Measurements from ENCODE around the gene HOXD4.

HOXD4 gene

DNA sequence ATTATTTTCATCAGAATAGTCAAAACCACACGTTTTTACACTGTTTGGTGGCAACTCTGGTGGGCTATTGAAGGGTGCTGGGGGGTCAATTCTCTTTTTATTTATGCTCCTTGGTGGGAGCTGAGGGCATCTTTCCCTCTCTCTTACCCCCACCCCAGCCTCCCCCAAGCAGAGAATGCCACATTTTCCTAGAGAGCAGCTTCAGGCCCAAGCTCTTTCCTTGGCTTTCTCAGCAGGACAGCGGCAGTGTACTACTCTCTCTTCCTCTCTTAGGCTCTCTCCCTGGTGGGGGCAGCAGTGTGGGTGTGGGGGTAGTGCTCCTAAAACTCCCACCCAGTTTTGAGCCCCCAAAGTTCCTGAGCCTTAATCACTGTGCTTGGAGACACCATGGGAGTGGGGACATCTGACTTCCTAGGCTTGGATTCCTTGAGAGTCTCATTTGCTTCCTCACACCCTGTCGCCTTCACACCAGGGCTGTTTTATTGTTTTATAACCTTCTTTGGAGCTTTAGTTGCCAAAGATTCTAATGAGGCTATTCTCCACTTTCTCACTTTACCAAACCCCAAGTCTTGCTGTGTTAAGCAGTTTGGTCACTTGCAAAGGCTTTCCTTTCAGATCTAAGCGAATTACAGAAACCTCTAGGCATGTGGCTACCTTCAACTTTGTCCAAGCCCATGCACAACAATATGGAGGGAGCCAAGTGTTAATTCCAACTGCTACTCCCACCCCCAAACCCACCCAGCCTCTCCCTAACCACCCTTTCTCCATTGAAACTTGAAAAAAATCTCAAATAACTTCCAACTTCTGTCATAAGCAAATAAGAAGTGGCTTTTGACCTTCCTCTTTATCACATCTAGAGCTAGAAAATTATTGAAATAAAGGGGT, 6.0 kb upstream of the HOXD4 start:
- no peak for DNase-seq

DNA sequence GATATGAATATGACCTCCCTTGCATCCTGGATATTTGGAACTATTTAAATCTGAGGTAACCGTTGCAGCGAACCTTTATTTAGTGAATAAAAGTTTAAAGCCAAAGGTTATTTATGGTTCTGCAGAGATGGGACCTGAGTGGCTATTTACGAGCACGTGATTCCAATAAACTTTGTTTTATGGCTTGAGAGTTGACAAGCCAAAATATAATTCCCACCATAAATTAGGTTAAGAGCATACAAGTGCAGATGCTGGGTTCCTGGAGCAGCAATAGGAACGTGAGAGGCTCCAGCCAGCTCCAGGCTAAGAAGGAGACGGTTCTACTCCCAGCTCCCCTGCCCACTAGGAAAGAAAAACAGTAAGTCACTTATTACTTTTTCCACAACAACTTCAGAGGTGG, 5.2 kb upstream of the HOXD4 start:
- DNase-seq, result no peak

DNA sequence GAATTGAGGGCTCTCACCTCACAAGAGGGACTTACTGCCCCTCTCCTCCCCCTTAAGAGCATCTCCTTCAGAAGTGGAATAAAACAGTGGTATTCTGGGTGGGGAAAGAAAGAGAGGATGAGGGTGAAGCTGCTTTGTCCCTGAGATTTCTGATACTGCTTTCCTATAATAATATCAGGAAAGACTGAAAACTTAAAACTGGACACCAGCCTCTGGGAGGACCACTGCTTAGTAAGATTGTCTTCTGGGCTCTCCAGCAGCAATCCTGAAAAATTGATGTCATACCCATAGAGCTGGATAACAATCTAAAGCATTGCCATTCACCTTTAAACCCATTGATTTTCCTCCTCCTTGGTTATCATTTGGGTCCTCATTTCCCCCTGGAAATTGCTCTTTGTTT, 4.7 kb upstream of the HOXD4 start:
- DNase-seq, result no peak

DNA sequence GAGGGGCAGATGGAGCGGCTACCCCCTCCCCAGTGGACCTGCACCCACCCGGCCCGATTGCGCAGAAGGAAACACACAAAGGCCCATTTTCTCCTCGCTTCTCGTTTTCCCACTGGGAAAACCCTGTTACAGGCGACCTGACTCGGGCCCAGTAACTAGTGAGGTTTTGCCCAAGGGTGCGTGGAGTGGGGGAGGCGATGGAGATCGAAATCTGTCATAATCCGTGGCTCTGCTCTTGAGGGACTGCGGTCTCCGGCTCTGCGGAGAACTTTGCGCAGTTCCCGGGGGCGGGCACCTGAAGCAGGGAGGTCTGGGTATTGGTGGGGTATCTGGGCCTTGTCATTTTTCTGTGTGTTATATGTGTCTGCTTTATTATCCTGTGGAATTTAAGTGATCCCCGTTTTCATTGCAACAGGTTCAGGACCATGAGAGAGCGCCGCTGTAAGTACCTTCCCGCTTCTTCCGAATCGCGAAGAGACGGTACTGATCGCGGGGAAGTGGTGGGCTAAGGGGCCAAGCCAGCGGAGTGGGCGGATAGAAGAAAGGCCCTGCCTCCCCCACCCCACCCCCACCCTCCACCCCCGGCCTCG, 4.0 kb upstream of the HOXD4 start:
- DNase-seq, result no peak

DNA sequence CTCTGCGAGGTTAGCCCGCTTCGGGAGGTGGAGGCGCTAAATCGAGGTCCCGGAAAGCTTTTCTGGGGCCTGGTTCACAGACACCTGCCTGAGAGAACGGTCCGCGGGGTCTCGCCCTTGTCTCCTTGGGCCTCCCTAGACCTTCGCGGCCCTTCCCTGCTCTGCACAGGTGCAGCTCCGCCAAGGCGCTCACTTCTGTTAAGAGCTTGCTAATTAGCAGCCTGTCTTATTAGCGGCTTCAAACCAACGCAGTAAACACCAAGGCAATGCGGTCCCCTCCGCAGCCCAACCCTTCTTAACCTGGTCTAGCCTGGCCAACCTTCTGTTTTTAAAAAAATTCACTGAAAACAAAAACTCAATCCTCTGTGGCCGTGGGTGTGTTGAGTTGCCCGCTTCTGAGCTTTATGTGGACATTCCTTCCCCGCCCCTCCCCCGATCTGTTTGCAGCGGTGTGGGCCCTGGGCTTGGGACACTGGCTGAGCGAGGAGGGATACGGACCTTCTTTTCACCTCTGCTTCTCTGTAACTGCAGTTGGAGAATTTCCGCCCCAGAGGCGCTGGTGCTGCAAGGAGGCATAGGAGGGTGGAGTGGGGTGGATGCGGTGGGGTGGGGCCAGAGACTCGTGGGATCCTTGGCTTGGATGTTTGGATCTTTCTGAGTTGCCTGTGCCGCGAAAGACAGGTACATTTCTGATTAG, 3.4 kb upstream of the HOXD4 start:
- no peak for DNase-seq

DNA sequence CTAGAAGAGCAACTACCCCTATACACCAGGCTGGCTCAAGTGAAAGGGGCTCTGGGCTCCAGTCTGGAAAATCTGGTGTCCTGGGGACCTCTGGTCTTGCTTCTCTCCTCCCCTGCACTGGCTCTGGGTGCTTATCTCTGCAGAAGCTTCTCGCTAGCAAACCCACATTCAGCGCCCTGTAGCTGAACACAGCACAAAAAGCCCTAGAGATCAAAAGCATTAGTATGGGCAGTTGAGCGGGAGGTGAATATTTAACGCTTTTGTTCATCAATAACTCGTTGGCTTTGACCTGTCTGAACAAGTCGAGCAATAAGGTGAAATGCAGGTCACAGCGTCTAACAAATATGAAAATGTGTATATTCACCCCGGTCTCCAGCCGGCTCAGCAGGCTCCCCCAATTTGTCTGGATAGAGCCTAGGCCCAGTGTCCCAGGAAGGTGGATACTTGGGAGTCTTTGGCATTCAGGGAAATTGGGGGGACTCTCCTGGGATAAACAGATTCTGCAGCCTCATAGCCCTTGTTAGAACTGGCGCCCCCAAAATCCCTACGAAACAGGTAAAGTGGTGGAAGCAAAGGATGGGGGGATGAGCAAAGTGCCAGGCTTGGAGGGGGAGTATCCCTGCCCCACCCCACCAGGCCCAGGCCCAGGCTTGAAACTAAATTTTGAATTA, 2.5 kb upstream of the HOXD4 start:
- DNase-seq, result no peak

DNA sequence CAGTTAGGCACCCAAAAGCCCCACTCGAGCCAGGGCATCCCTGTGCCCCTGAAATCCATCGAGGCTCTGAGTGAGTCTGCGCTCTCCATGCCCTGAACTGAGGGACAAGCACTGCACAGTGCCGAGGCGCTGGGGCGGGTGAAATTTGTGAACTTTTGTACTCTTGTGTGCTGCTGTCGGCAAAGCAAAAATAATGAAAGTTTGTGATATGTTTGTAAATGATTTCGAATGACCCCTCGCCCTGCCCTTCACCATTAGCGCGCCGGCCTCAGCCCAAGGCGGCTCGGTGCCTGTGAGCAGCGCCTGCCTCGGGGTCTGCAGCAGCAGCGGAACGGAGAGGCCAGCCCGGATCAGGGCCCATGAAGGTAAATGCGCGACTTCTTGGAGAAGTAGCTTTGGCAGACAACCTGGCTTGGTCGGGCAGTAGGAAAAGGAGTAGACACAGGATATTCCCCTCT, 1.8 kb upstream of the HOXD4 start:
- no peak for DNase-seq

DNA sequence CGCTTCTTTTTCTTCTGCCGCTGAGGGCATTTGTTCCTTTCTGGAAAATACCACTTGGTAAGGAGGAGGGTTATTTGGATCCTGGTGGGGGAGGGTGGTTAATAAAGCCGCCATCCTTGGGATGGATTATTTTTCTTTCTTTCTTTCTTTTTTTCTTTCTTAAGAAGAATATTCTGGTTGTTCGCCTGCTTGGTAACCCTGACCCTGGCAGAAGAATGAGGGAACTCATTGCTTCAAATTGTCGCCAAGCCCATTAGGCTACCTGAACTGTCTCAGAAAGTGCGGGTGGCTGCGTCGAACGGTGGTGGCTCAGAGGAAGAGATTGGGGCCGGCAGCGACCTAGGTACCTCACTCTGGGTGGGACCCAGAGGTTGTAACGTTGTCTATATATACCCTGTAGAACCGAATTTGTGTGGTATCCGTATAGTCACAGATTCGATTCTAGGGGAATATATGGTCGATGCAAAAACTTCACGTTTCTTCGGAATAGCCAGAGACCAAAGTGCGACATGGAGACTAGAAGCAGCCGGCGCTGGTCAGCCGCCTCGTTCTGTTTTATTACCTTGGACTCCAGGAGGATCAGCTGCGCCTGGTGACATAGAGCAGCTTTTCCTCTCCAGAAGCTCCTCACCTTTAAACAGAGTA, 1.3 kb upstream of the HOXD4 start:
- DNase-seq, result no peak

DNA sequence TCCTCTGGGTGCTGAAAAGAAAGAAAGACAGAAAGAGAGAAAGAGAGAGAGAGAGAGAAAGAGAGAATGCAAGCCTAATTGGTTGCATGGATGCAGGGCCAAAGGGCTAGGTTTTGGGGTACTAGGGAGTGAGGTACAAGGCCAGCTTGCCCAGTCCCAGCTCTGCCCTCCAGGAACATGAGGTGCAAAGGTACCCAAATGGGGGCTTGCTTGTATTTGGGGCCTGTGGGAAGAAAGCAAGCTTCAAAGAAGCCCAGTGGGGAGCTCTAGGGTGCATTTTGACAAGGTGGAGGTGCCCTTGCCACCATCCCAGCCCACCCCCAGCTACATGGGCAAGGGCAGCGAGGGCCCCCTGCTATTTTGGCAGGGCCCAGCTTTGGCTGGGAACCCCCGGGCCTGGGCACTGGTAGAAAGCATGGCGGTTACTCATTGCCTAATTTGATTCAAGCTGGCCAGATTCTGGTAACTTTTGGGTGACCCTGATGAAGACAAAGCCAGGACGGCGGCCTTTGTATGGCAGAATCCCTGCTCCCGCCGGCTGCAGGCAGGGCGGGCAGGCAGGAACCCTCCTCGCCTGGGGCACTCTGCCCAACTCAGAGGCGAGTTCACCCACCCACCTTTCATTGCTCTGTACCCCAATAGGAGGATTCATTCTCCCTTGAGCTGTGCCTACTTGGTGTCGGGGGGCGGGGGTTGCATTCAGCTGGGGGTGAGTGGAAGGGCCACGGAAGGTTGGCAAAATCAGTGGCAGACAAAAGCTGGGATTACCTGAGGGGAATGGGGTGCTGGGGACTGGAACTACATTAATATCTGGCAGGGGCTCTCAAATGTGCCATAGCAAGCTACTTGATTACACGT, 537 bp upstream of the HOXD4 start:
- DNase-seq, result no peak

DNA sequence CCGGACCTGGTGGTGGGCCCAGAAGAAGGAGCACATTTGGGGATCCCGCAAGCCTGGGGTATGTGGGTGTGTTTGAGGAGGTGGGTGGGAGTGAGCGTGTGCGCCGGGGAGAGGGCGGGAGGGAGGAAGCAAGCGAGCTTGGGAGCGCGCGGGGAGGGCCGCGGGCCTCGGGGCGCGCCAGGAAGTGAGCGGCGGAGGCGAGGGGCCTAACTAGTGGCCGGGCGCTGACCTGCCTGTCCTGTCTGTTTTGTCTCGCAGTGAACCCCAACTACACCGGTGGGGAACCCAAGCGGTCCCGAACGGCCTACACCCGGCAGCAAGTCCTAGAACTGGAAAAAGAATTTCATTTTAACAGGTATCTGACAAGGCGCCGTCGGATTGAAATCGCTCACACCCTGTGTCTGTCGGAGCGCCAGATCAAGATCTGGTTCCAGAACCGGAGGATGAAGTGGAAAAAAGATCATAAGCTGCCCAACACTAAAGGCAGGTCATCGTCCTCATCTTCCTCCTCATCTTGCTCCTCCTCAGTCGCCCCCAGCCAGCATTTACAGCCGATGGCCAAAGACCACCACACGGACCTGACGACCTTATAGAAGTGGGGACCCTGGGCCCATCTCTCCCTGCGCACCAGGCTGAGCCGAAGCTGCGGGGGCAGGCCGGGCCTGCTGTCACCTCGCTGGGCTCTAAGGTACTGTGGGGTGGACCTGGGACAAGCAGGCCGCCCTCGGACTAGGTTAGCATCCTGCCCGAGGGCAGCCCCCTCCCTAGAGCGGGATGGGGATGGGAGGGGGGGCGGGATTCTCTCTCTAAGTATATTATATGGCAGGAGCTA, 1.2 kb downstream of the HOXD4 start:
- no peak for DNase-seq

DNA sequence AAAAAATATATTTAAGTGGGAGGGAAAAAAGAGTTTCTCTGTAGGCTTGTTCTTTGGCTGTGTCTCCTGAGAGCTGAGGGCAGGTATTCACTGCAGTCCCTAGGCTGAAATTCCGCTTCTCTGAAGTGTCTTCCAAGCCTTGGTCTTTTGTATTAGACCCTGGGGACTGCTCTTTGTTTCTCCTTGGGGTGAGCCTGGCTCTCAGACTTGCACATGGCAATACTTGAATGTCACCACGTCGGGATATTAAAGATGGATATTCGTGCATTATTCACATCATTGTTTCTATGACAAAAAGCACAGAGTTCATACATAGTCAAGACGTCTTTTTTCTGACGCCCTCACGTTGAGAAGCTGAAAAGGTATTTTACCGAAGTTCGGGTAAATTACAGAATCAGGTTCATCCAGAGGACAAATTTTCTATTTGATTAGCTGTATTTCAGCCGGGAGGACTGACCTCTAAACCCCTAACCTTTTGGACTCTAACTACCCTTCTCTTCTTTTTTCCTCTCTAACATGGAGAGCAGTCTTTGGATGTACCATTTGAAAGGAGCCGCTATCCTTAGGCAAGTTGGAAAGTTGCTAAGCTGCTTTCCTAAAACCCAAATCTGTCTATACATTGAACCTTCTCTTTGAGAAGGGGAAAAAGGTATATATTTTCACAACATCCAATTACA, 3.4 kb downstream of the HOXD4 start:
- no peak for DNase-seq

DNA sequence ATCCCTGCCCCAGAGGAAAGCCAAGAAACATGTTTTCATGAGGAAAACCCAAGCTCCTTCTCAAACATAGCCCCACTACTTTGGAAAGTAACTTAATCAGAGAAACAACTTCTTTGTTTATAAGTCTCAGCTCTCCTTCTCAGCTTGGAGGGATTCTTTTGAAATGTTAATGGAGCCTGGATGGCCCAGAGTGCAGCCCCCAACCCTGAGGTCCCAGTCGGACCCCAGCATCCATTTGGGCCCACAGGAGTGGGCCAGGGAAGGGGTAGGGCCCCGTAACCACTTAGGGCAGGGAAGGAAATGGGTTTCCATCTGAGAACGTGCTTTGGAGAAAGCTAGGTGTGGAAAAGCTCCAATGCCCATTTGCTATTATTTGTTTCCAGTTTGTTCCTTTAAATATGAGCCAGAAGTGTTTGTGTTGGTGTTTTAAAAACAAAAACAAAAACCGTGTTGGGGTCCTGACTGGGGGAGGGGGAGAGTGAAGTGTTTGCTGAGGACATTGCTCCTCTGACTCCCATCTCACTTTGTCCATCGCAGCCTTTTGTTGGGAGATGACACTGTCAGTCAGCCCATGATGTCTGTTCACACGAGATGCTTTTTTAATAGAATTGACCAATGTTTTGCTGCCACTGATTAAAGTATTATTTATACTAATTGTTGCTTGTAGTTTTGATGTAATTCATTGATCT, 4.2 kb downstream of the HOXD4 start:
- no peak for DNase-seq

DNA sequence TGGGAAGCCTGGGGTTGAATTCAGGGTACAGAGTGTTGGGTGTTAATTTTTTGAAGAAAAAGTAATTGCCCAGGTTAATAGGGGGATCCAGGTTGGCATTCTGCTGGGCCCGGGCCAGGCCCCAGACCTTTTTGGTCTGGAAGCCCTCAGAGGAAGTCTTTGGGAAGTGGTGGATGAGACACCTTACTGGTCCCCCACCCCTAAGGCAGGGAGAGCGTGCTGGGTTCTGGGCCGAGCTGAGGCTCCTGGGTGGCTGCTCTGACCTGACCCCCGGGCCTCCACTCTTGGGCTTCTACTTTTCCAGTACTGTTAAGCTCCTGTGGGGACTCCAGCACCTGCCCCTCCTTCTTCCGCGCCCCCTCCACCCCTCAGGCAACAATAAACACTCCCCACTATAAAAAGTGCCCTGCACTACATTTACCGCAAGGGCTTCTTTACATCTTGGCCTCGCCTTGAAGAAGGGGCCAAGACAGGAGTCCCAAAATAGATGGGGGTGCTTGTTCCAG, 5.0 kb downstream of the HOXD4 start:
- no peak for DNase-seq

DNA sequence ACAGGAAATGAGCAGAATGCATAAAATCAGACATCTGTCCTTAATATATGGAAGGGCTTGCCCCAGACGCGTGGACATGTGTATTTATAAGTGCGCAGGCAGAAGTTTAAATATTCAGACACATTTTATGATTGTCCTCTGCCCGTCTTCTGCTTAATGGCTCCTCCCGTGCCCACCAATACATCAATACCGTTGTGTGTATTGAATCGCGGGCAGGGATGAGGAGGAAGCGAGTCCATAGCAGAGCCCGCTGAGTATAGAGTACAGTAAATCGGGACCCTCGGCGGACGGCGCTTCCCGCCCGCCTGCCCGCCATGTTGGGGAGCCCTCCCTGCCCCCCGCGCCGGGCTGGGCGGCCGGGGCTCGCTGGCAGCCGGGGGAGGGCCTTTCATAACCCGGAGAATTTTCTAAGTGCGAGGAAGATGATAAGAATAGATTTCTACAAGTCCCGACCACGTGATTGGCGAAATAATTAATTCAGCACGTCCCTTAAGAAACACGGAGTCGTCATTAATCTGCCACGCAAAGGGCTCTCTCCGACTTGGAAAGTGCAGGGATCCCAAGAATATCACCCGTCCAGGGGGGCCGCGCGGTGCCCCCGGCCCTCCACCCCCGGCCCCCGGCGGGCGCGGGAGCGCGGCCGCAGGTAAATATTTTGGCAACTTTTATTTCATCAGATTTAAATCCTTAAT, 5.6 kb downstream of the HOXD4 start, which contains the start of gene HOXD3:
Gene HOXD3 (plus strand): TSS at position 501 of the 692 bp plus-strand sequence. CDS start 11,808 bp downstream, outside the sequence.
- no peak for DNase-seq

DNA sequence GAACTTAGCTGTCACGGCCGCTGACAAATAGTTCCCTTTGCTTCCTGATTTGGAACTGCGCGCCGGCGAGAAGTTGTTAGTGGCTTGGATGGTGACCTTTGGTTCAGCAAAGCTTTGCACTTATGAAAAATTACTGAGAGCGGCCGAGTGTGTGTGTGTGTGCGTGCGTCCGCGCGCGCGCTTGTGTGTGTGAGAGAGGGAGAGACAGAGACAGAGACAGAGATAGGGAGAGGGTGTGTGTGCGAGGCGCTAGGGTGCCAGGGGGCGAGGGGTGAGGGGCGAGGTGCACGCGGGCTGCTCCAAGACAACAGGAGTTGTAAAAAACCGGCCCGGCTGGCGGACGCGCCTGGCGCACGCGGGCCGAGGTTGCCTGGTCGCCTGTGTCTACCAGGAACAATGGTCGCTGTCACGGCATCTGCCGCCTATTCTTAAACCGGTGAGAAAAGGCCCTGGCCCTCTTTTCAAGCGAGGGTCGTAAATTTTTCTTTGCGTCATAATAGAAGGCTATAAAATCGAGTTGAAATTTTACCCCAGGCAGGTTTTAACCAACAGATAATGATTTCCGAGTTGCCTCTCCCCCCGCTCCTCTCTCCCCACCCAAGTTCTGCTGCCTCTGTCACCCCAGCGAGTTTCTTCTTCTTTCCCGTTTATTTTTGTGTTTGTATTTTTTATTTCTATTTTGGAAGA, 6.3 kb downstream of the HOXD4 start:
- no peak for DNase-seq

DNA sequence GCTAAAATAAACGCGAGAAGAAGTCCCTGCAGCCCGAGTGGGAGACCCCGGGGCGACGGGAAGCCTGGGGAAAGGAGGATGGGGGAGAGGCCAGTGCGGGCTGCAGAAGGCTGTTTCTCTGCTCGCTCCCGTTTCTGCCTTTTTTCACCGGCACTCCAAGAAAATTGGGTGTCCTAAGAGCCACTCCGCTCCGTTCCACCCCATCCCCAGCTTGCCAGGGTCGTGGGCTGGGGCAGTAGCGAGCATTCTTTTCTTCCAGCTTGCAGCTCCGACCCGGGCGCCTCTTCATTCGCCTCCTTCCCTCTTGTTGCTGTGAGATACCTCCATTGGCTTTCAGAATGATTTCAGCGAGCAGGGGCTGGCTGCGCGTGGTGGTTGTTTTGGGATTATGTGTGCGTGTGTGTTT, 6.8 kb downstream of the HOXD4 start:
- DNase-seq, result no peak

DNA sequence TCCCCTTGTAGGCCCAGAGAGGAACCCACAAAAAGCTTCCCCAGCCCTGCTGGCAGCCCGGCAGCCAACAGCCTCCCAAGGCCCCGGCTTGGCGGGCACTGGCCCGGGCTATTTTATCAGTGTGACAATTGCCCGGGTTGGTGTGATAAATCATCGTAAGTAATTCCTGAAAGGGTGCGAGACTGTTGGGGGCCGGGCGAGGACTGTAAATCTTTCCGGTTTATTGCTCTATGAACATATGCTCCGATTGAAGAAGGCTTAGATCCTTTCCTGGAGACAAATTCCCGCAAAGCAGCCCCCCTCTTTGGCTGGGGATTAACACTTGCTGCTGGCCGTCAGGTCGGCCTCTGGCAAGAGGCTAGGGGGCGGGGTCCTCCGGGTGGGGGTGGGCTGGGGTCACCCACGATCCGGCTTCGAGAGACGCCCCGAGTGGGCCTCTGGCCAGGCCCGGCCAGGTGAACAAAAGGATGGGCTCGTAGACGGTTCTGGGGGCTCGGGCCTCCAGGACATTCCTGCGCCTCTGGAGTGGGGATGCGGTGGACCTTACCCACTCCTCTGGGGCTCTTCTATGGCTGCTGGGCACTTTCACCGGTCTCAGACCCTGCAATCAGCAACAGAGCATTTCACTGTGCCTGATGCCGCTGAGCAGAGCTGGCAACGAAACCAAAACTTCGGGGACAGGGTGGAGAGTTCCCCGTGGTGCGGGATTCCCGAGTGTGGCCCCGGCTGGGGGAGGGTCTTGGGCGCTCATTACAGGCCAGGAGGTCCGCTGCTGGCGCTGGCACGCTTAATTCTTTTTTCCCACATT, 7.7 kb downstream of the HOXD4 start:
- DNase-seq, result no peak
